ENCODE results near the gene BARX2.

- no peak for TF ChIP-seq CTCF (IDR thresholded peaks at IDR 0.05; ENCODE audit: poor library complexity, severe bottlenecking)
- TF ChIP-seq RAD21 (conservative IDR thresholded peaks at IDR 0.05) = no peak
- no peak for TF ChIP-seq MXI1 (conservative IDR thresholded peaks at IDR 0.05; ENCODE audit: poor library complexity, severe bottlenecking)
- no peak for TF ChIP-seq EZH2 (IDR thresholded peaks at IDR 0.05; ENCODE audit: borderline replicate concordance, insufficient read depth, low read length, poor library complexity, severe bottlenecking)
- no peak for TF ChIP-seq REST (IDR thresholded peaks at IDR 0.05; ENCODE audit: borderline replicate concordance)
- TF ChIP-seq POLR2AphosphoS5 (IDR thresholded peaks at IDR 0.05) = no peak
- no peak for TF ChIP-seq TAF1 (IDR thresholded peaks at IDR 0.05; ENCODE audit: low read depth)
- TF ChIP-seq SMC3 (conservative IDR thresholded peaks at IDR 0.05; ENCODE audit: poor library complexity) = no peak
These were observed 75.9 kb downstream of the BARX2 start for GRCh38 chr11:129451524-129451923.

Measured in neural cell (in vitro differentiated cells).